Right cardiac atrium (tissue), 5 donors: ENCODE measurements around the gene TPT1. TPM values are rescaled to one million over a fixed set of nuclear protein-coding genes. Genes with fewer than 3 reads are reported as not detected.

Source experiments
- ATAC-seq, 2 donors: fragments of 200-7000 bp; cut with Tn5 transposase; one replicate each; pipeline versions ENCODE4 v1.8.0 to v1.9.1; 2020; ENCODE audit warnings: moderate library complexity in 2 of 2, mild to moderate bottlenecking in 1 of 2
- DNase-seq, 3 donors: peaks; one replicate each; pipeline ENCODE4 v3.0.0-alpha.2; 2020
- H3K27ac ChIP-seq: one replicate; pipeline ENCODE4 v1.5.1; 2013; ENCODE audit warnings: mild to moderate bottlenecking, low read length, control low read depth, moderate library complexity
- H3K27me3 ChIP-seq: one replicate; pipeline ENCODE4 v1.6.1; 2013; ENCODE audit not compliant: control insufficient read depth, insufficient read depth
- H3K4me1 ChIP-seq: one replicate; pipeline ENCODE4 v1.6.1; 2013; ENCODE audit warnings: low read length; ENCODE audit not compliant: control insufficient read depth, insufficient read depth
- H3K4me3 ChIP-seq: one replicate; pipeline ENCODE4 v1.5.1; 2013; ENCODE audit warnings: low read length, control low read depth
- H3K9me3 ChIP-seq: one replicate; pipeline ENCODE4 v1.6.1; 2013; ENCODE audit warnings: low read length; ENCODE audit not compliant: control insufficient read depth
- WGBS: extraction: QIAGEN DNeasy Blood & Tissue Kit; methylation state at CpG from one replicate; pipeline ENCODE4 v1.1.7; 2013; 5-methylcytosine and 5-hydroxymethylcytosine counted together
- intact Hi-C, 4 donors: fragments of 100-400 bp; cut with DNase I; formaldehyde crosslinking; loops; one replicate each; pipeline versions ENCODE4 v1.11.0 to v1.14.0; 2022 to 2023
- polyA plus RNA-seq: library from polyadenylated mRNA; stranded (reverse); fragments of 200-250 nt; gene quantifications from one replicate; pipeline ENCODE4 v1.2.3, GENCODE V29; 2013
- total RNA-seq, 4 donors: library from RNA; stranded (reverse); fragmentation: NEBNext Ultra II Directional; extraction: Animal tissue kit (Norgen Biotek cat#: 25700); gene quantifications; one replicate each; pipeline ENCODE4 v1.2.1, GENCODE V29; 2021
- donor health status: healthy with polysubstance abuse.
- donor health status: DM: no; HTN: yes; CAD: no.
- donor health status: DM: no; HTN: no; CAD: no.
- donor health status: DM: no; HTN: yes; CAD: no; lungs with severe emphysema.
- donor health status: DM: yes; HTN: yes; CAD: no.

TPT1 gene
- total and polyA plus RNA-seq, 5 donors = 3,534 to 8,085 (median 4,298) TPM

DNA sequence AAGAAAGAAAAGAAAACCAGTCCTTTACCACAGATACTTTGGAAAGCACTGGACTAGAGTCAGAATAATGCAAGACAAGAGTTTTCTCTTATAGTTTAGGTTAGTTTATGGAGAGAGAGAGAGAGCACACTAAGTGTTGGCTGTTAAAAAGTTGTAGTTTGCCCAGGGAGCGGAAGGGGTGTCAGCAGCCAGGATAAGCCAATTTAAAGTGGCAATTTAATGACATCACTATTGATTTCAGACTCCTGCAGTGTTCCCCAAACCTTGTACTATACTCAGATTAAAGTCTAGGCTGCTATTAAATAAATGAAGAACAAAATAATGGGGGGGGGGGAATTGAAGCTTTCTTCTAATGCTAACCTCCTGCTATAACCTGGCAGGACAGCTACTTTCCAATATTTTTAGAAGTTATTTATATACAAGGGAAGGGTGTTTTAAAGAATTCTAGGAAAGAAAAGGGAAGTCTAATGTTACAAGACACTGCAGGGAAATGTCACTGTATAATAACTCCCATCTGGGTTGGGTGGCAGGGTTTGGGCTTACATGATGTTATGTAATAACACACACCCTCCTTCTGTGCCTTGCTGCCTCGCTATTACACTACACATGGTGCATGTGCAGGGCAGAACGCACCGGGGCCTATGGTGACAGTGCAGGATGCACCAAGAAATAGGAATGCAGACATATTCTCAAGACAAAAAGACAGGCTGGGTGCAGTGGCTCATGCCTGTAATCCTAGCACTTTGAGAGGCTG, 19.9 kb downstream of the TPT1 start:
- Histone ChIP-seq H3K9me3 (no peaks in the 10 kb centered on the region), H3K4me1 (peaks cover 5% of the 10 kb centered on the region), H3K4me3 (no peak overlapping the region), H3K27me3 (no peaks in the 10 kb centered on the region), H3K27ac (no peak overlapping the region)
- WGBS = 64% methylated on average over 4 of the region's 4 CpGs
- peak in 1 of 3 donors; percentile 54 for DNase-seq
- ATAC-seq = peak in 1 of 2 donors; percentile 8
- intact Hi-C loops = no loop called here

GRCh38 chr13:45316996-45317395, 24.0 kb downstream of the TPT1 start:
- H3K27me3 ChIP-seq = no peaks in the 10 kb centered on the region
- DNase-seq = no peak
- WGBS = 90% methylated on average over 5 of the region's 5 CpGs
- no peak overlapping the region for H3K4me3 ChIP-seq
- H3K9me3 ChIP-seq = no peaks in the 10 kb centered on the region
- H3K4me1 ChIP-seq = peaks cover 3% of the 10 kb centered on the region
- no peak for ATAC-seq
- intact Hi-C loops = no loop called here
- H3K27ac ChIP-seq = no peak overlapping the region

DNA sequence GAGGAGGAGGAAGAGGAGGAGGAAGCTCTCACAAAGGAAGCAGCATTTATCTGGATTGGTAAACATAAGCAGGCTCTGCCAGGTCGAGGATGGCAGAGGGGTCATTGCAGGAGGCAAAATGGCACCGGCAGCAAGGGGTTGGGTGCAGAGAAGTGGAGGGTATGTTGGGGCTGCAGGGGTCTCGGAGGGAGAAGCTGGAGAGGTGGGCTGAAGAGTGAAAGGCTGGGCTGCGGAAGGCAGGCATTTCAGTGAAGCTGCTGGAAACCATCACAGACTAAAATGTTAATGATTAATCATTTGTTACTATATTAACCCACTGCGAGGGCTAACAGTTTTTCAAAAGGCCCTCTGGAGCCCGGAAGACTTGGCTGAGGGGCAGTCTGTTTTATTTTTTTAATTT, 24.6 kb downstream of the TPT1 start:
- DNase-seq = no peak
- no peak overlapping the region for H3K4me3 ChIP-seq
- H3K4me1 ChIP-seq = peaks cover 1% of the 10 kb centered on the region
- H3K9me3 ChIP-seq = no peaks in the 10 kb centered on the region
- H3K27ac ChIP-seq = no peak overlapping the region
- ATAC-seq = no peak
- intact Hi-C loops = no loop called here
- H3K27me3 ChIP-seq = no peaks in the 10 kb centered on the region
- 69% methylated on average over 6 of the region's 6 CpGs for WGBS

- no peaks in the 10 kb centered on the region for H3K27me3 ChIP-seq
- DNase-seq = no peak
- no peak for ATAC-seq
- no peaks in the 10 kb centered on the region for H3K9me3 ChIP-seq
- intact Hi-C loops = no loop called here
- no peaks in the 10 kb centered on the region for H3K4me1 ChIP-seq
- WGBS = 85% methylated on average over 11 of the region's 11 CpGs
- H3K4me3 ChIP-seq = no peak overlapping the region
- no peak overlapping the region for H3K27ac ChIP-seq
Observed at GRCh38 chr13:45315520-45316167, 25.3 kb downstream of the TPT1 start.

DNA sequence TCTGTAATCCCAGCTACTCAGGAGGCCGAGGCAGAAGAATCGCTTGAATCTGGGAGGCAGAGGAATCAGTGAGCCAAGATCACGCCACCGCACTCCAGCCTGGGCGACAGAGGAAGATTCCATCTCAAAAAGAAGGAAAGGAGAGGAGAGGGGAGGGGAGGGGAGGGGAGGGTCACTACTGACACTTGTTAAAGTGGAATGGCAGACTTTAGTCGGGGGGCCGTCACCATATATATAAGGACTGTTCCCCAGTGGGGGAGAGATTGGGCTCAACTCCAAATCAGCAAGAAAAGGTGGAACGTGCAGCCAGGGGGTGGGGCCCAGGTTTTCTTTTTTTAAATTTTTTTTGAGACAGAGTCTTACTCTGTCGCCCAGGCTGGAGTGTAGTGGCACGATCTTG, 26.2 kb downstream of the TPT1 start:
- DNase-seq = no peak
- H3K4me3 ChIP-seq = no peak overlapping the region
- no peak overlapping the region for H3K27ac ChIP-seq
- no peaks in the 10 kb centered on the region for H3K27me3 ChIP-seq
- H3K9me3 ChIP-seq = no peaks in the 10 kb centered on the region
- no peak for ATAC-seq
- 94% methylated on average over 10 of the region's 10 CpGs for WGBS
- intact Hi-C loops = no loop called here
- no peaks in the 10 kb centered on the region for H3K4me1 ChIP-seq

DNA sequence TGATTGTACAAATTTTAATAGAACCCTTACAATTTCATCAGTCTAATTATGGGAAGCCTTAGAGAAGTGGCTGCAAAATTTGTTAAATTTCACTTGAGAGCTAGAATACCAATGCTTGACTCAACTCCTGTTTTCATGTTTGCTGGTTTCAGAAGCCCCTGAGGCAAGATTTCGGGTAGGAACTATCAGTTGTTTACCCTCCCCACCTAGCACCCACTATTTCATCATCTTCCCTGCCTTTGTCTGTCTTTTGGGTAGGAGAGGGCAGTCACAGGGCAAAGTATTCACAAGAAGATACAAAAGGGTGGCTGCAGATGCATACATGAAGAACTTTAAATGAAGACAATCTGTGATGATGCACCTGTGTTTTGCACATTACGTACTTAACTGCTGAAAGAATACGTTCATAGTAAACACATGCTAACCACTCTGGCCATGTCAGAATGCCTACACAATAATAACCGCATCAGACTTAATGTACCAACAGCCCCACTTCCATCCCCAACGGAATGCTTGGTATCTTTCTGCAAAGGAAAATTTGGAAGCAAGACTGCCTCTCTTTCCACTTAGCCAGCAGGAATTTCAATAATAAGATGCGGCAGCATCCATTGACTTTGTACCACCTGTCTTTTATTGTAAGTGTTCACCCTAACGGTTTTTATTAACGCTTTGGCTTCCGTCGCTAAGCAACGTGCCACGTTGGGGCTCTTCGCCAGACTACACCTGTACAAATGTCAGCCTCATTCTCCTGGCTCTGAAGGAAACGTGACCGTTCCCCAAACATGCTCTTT, 30.4 kb downstream of the TPT1 start:
- WGBS = 18% methylated on average over 15 of the region's 15 CpGs
- intact Hi-C loops = no loop called here
- peak overlapping the region; percentile 50 for H3K4me3 ChIP-seq
- H3K9me3 ChIP-seq = no peaks in the 10 kb centered on the region
- H3K27me3 ChIP-seq = no peaks in the 10 kb centered on the region
- ATAC-seq (no peak), DNase-seq (no peak)
- no peak overlapping the region for H3K27ac ChIP-seq
- no peaks in the 10 kb centered on the region for H3K4me1 ChIP-seq

GRCh38 chr13:45306966-45307365, 34.0 kb downstream of the TPT1 start:
- no peaks in the 10 kb centered on the region for H3K27me3 ChIP-seq
- no peak overlapping the region for H3K4me3 ChIP-seq
- intact Hi-C loops = loop anchor here in 3 of 4 donors (5.0 to 10.0 kb wide), 3 partner anchors 252 to 332 kb away; no protein-coding TSS in a partner anchor
- no peak for DNase-seq
- no peaks in the 10 kb centered on the region for H3K9me3 ChIP-seq
- ATAC-seq = no peak
- H3K4me1 ChIP-seq = no peaks in the 10 kb centered on the region
- H3K27ac ChIP-seq = no peak overlapping the region

DNA sequence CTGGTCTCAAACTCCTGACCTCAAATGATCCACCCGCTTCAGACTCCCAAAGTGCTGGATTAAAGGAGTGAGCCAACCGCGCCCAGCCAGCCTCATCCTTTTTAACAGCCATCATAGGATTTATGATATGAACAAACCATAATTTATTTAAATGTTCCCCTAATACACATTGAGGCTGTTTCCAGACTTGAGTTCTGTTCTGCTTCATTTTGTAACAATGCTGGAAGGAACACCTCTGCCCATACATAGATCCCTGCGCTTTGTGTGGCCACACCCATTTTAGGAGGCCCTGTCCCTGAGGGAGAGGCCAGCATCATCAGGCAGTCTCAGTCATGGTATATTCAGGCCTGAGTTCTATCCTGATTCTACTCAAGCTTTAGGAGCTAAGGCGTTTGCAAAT, 35.9 kb downstream of the TPT1 start:
- intact Hi-C loops = loop anchor here in 3 of 4 donors (5.0 to 10.0 kb wide), 3 partner anchors 250 to 330 kb away; no protein-coding TSS in a partner anchor
- Histone ChIP-seq H3K27ac (no peak overlapping the region), H3K27me3 (no peaks in the 10 kb centered on the region), H3K4me1 (no peaks in the 10 kb centered on the region), H3K4me3 (no peak overlapping the region), H3K9me3 (no peaks in the 10 kb centered on the region)
- ATAC-seq (no peak), DNase-seq (no peak)
- WGBS = 87% methylated on average over 5 of the region's 5 CpGs

DNA sequence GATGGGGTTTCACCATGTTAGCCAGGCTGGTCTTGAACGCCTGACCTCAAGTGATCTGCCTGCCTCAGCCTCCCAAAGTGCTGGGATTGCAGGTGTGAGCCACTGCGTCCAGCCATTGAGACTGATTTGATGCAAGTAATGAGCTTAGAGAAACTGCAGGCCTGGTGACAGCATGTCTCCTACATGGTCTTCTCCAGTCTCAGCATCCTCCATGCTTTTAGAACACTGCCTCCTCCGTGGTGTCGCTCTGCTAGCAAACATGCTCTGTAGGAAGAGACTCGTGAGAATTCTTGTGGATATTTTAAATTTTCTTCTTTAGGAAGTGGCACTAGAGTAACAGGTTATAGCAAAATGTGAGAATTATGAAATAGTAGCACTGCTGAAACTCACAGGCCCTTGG, 37.1 kb downstream of the TPT1 start:
- ATAC-seq = no peak
- Histone ChIP-seq H3K9me3 (no peaks in the 10 kb centered on the region), H3K4me1 (no peaks in the 10 kb centered on the region), H3K27ac (no peak overlapping the region), H3K27me3 (no peaks in the 10 kb centered on the region), H3K4me3 (no peak overlapping the region)
- intact Hi-C loops = loop anchor here in 2 of 4 donors (10.0 kb wide), 2 partner anchors 249 to 329 kb away; no protein-coding TSS in a partner anchor
- 88% methylated on average over 5 of the region's 5 CpGs for WGBS
- DNase-seq = no peak

DNA sequence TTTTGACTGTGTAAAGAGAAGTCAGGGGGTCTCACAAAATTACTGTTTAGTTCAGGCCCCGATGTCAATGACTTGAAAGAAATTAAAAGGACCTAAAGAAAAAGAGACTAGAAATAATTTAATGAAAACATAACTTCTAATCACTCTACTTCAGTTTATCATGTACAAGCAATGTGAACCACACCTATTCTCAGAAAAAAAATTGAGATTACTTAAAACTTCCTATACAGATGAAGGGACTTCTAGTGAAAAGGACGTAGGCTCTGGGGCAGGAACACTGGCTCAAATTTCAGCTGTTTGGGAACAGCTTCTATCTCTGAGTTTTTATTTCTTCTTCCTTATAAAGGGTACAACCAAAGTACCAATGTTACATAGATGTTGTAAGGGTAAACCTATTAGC, 38.0 kb downstream of the TPT1 start:
- Histone ChIP-seq H3K4me3 (no peak overlapping the region), H3K27me3 (no peaks in the 10 kb centered on the region), H3K4me1 (no peaks in the 10 kb centered on the region), H3K9me3 (no peaks in the 10 kb centered on the region), H3K27ac (no peak overlapping the region)
- DNase-seq (no peak), ATAC-seq (no peak)
- WGBS = 72% methylated on average over 2 of the region's 2 CpGs
- intact Hi-C loops = loop anchor here in 2 of 4 donors (10.0 kb wide), 2 partner anchors 248 to 328 kb away; no protein-coding TSS in a partner anchor

GRCh38 chr13:45302507-45302906, 38.5 kb downstream of the TPT1 start:
- no peaks in the 10 kb centered on the region for H3K27me3 ChIP-seq
- DNase-seq = no peak
- H3K4me3 ChIP-seq = no peak overlapping the region
- no peaks in the 10 kb centered on the region for H3K9me3 ChIP-seq
- no peaks in the 10 kb centered on the region for H3K4me1 ChIP-seq
- H3K27ac ChIP-seq = no peak overlapping the region
- intact Hi-C loops = loop anchor here in 2 of 4 donors (10.0 kb wide), 2 partner anchors 248 to 328 kb away; no protein-coding TSS in a partner anchor
- 40% methylated on average over 3 of the region's 3 CpGs for WGBS
- no peak for ATAC-seq
